NB4 (cell line): ENCODE data around the gene AFF3.

ENCODE experiments used
- DNase-seq: peaks from one replicate; pipeline ENCODE4 v3.0.0; 2010; ENCODE audit warnings: low read depth
- H3K4me3 ChIP-seq: one replicate; pipeline ENCODE4 v1.5.1; 2011; ENCODE audit warnings: mild to moderate bottlenecking, low read depth, low read length, moderate library complexity
- CTCF ChIP-seq: IDR thresholded peaks from one replicate; pipeline ENCODE4 v1.5.1; 2012; ENCODE audit warnings: low read depth, low read length
- MAX ChIP-seq: IDR thresholded peaks from 2 replicates; pipeline ENCODE4 v1.6.1; 2011; ENCODE audit warnings: low read depth, low read length
- MYC ChIP-seq: IDR thresholded peaks from 2 replicates; pipeline ENCODE4 v1.6.1; 2011; ENCODE audit warnings: low read depth, low read length
- POLR2A ChIP-seq: IDR thresholded peaks from 2 replicates; pipeline ENCODE4 v1.6.1; 2011; ENCODE audit warnings: mild to moderate bottlenecking; ENCODE audit not compliant: insufficient read length; ENCODE audit errors: extremely low read depth

The AFF3 gene

GRCh38 chr2:99812426-99812825, 330.0 kb downstream of the AFF3 start:
- no peak for DNase-seq
- TF ChIP-seq POLR2A (no peak), MYC (no peak), CTCF (no peak), MAX (no peak)
- H3K4me3 ChIP-seq: no peak overlapping the region

GRCh38 chr2:99811544-99811943, 330.8 kb downstream of the AFF3 start:
- H3K4me3 ChIP-seq: no peak overlapping the region
- no peak for TF ChIP-seq MAX
- no peak for TF ChIP-seq POLR2A
- no peak for TF ChIP-seq MYC
- no peak for DNase-seq

- DNase-seq: no peak
- TF ChIP-seq MAX (no peak), CTCF (no peak), POLR2A (no peak), MYC (no peak)
Measured at GRCh38 chr2:99810225-99810624, 332.2 kb downstream of the AFF3 start.

GRCh38 chr2:99809259-99809900, 333.0 kb downstream of the AFF3 start:
- no peak overlapping the region for H3K4me3 ChIP-seq
- no peak for TF ChIP-seq CTCF
- TF ChIP-seq MYC: no peak
- no peak for TF ChIP-seq POLR2A
- TF ChIP-seq MAX: no peak
- DNase-seq: no peak

More at GRCh38 chr2:99810225-99810624, 332.2 kb downstream of the AFF3 start:
- H3K4me3 ChIP-seq: no peak overlapping the region

- no peak overlapping the region for H3K4me3 ChIP-seq
- TF ChIP-seq POLR2A (no peak), CTCF (no peak), MAX (no peak), MYC (no peak)
- no peak for DNase-seq
Measured at GRCh38 chr2:99808361-99809200, 333.8 kb downstream of the AFF3 start.

- TF ChIP-seq CTCF (no peak), MYC (no peak), POLR2A (no peak), MAX (no peak)
- H3K4me3 ChIP-seq: no peak overlapping the region
- DNase-seq: no peak
Measured at GRCh38 chr2:99806758-99807157, 335.6 kb downstream of the AFF3 start.
